Glomerular endothelial cell (primary cell): ENCODE data around the gene NYAP1. TPM values are rescaled to one million over a fixed set of nuclear protein-coding genes. Genes with fewer than 3 reads are reported as not detected.

Source experiments
- DNase-seq: peaks from one replicate; pipeline ENCODE4 v3.0.0-alpha.2; 2011; ENCODE audit warnings: low read depth, low spot score; ENCODE audit errors: extremely low read depth
- total RNA-seq: library from RNA; depleted of rRNA; stranded (reverse); fragments of >200 nt; gene quantifications from 2 replicates; pipeline ENCODE4 v1.2.3, GENCODE V29; 2015

NYAP1 gene
- total RNA-seq, 1 donor from 2014 or later = 2.5 TPM

GRCh38 chr7:100456562-100456961 lies 27.2 kb upstream of the NYAP1 start:
- no peak for DNase-seq

GRCh38 chr7:100457033-100457432 lies 26.7 kb upstream of the NYAP1 start:
- DNase-seq = no peak

- no peak for DNase-seq
Observed at GRCh38 chr7:100464210-100464660, 19.5 kb upstream of the NYAP1 start, which contains the start of gene SPACDR. Gene SPACDR, minus strand, starts transcription at chr7:100464260. Its CDS starts 235 bp downstream, at chr7:100464025.

GRCh38 chr7:100464791-100465190 lies 18.9 kb upstream of the NYAP1 start:
- DNase-seq = no peak

GRCh38 chr7:100465299-100465698 lies 18.4 kb upstream of the NYAP1 start:
- no peak for DNase-seq

GRCh38 chr7:100465702-100466311 lies 17.9 kb upstream of the NYAP1 start:
- no peak for DNase-seq

- DNase-seq = no peak
Observed at GRCh38 chr7:100466653-100467605, 16.8 kb upstream of the NYAP1 start.

- no peak for DNase-seq
Observed at GRCh38 chr7:100467638-100468373, 15.9 kb upstream of the NYAP1 start.

GRCh38 chr7:100469227-100470044 lies 14.3 kb upstream of the NYAP1 start:
- DNase-seq = no peak

- no peak for DNase-seq
Observed at GRCh38 chr7:100471021-100471420, 12.7 kb upstream of the NYAP1 start.

- no peak for DNase-seq
Observed at GRCh38 chr7:100472121-100472851, 11.4 kb upstream of the NYAP1 start.

GRCh38 chr7:100472854-100473499 lies 10.8 kb upstream of the NYAP1 start:
- no peak for DNase-seq

GRCh38 chr7:100475549-100475948 lies 8.2 kb upstream of the NYAP1 start:
- no peak for DNase-seq

GRCh38 chr7:100476101-100476780 lies 7.5 kb upstream of the NYAP1 start:
- DNase-seq = no peak

GRCh38 chr7:100476903-100477870 lies 6.5 kb upstream of the NYAP1 start:
- DNase-seq = no peak

GRCh38 chr7:100477871-100478267 lies 5.9 kb upstream of the NYAP1 start:
- DNase-seq = no peak

GRCh38 chr7:100478958-100479660 lies 4.6 kb upstream of the NYAP1 start, which contains the start of gene TSC22D4:
Gene TSC22D4, minus strand, starts transcription at chr7:100479214. Its CDS starts 1,176 bp downstream, at chr7:100478038.
- DNase-seq = no peak
